Endometrial microvascular endothelial cells (primary cell): ENCODE measurements around the gene HMBS. TPM values are rescaled to one million over a fixed set of nuclear protein-coding genes. Genes with fewer than 3 reads are reported as not detected.

Experiments
- in situ Hi-C: cut with HindIII; loops from 2 replicates; pipeline ENCODE4 v1.10.0; 2017; ENCODE audit warnings: low sequenced_read_pairs, low pct_unique_long_range_greater_than_20kb; ENCODE audit errors: inconsistent ontology term
- total RNA-seq: library from RNA; depleted of rRNA; stranded (reverse); fragments of >200 nt; gene quantifications from one replicate; pipeline ENCODE4 v1.2.3, GENCODE V29; 2015; ENCODE audit errors: inconsistent ontology term

HMBS gene
- total RNA-seq, 1 donor from 2014 or later, result 8.2 TPM

DNA sequence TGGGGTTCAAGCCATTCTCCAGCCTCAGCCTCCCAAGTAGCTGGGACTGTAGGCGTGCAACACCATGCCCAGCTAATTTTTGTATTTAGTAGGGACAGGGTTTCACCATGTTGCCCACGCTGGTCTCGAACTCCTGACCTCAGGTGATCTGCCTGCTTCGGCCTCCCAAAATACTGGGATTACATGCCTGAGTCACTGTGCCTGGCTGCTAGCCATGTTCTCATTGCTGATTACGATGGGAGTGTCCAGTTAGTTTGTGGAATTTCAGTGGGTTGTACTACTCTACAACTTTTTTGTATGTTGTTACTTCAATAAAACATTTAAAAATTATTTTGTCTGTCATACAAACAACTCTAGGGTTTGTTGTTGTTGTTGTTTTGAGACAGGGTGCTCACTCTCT lies 21.9 kb upstream of the HMBS start:
- in situ Hi-C loops, result no loop called here

DNA sequence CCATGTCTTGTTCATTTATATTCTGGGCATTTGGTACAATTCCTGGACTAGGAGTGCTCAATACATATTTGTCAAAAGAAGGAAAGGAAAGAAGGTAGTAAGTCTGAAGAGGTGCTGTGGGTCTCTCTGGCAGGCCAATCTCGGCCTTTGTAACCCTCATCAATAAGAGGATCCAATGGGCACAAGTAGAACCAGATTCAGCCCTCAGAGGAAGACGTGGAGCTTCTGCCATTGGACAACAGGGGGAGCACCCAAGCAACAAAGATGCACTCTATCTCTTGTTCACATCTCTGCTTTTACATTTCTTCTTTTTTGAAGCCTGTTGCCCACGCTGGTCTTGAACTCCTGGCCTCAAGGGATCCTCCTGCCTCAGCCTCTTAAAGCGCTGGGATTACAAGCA lies 19.3 kb upstream of the HMBS start:
- in situ Hi-C loops, result no loop called here

DNA sequence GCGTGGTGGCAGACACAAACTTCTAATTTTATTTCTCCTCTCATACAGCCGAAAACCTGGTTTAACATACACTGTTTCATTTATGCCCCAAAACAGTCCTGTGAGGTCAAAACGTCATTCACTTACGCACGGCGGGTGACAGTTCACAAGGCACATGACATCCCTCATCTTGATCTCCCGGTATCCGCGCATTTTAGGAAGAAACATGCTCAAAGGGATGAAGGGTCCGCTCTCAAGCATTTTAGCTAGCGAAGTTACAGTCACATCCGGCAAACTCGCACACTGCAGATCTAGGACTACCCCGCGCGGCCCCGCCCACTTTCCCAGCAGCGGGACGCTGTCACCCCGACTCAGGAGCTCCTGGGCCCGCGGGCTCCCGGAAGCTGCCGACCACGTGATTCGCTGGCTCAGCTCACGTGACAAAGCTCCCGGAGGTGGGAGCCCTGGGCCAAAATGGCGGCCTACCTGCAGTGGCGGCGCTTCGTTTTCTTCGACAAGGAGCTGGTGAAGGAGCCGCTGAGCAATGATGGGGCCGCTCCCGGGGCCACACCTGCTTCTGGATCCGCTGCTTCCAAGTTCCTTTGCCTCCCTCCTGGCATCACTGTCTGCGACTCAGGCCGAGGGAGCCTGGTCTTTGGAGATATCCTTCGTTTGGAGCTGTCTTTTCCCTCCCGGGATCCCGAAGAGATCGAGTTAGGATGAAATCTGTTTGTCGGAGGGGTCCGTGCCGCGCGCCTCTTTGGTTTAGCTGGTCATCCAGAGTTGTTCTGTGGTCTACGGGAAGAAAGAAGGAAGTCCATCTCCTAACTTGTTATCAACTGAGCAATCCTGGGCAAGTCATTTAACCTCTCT lies 17.1 kb upstream of the HMBS start, which contains the start of gene VPS11:
VPS11 (plus strand) TSS at position 448 of the 852 bp plus-strand sequence; CDS start at position 454, 6 bp downstream.
- in situ Hi-C loops, result no loop called here

DNA sequence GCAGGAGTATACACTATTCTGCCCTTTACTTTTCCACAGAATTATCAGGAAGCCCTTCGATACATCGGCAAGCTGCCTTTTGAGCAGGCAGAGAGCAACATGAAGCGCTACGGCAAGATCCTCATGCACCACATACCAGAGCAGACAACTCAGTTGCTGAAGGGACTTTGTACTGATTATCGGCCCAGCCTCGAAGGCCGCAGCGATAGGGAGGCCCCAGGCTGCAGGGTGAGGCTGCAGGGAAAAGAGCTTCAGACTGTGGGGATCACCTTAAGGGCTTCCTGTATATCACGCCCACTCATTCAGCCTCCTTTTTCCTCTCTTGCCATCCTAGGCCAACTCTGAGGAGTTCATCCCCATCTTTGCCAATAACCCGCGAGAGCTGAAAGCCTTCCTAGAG lies 6.8 kb upstream of the HMBS start:
- in situ Hi-C loops, result no loop called here

DNA sequence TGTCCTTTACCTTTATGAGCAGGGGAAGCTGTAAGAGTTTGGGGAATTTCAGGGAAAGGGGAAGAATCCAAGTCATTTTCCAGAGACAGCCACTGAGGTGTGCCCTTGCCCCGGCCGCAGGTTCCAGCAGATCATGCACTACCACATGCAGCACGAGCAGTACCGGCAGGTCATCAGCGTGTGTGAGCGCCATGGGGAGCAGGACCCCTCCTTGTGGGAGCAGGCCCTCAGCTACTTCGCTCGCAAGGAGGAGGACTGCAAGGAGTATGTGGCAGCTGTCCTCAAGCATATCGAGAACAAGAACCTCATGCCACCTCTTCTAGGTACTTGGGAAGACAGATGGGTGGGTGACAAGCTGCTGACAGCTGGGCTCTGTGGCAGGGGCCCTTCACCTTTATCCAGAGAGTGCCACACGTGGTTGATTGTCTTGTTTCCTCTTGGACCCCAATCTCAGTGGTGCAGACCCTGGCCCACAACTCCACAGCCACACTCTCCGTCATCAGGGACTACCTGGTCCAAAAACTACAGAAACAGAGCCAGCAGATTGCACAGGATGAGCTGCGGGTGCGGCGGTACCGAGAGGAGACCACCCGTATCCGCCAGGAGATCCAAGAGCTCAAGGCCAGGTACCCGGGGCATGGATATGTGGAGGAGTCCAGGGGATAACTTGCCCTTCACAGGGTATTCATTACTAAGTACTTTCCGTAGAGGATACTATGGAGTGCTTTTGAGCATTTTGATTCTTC lies 5.8 kb upstream of the HMBS start:
- in situ Hi-C loops, result no loop called here

DNA sequence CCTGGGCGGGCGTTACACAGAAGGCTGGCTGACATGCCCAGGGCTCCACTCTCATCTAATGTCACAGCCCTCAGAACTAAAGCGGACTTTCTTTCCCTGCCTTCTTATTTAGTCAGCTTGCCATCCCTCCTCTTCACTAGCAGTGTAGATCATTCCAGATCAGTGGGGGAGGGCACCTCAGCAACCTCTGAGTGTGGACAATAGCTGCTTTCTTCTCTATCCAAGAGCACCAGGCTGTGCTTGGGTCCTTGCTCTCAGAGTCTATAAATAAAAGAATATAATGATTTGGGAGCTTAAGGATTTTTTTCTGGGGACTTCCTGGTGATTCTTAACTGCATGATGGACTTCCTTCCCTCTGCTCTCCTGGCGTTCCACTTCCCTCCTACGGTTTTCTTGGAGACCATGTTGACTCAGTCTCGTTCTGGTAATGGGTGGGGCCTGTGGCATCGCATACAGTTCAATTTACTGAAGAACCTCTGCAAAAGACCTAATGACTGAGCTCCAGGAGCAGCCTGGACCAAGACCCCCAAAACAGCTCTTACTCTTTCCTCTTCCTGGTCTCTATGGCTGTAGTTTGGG lies 2.9 kb upstream of the HMBS start:
- in situ Hi-C loops, result no loop called here

DNA sequence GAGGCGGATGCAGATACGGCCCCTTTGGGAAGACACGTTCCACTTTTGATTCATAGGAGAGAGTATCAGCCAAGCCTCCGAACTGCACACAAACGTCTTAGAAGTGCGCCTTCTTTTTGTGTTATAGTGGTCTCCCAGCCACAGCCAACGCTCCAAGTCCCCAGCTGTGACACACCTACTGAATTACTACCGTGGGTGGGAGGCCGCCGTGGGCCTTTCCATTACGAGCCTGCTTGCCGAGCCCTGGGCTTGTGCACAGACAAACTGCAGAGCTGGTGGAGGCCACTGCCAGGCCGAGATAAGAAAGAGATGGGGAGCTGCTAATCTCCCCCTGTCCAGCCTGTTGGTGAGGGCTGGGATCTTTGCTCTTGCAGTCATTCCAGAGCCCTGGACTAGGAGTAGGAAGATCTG lies 761 bp downstream of the HMBS start:
- in situ Hi-C loops, result no loop called here

DNA sequence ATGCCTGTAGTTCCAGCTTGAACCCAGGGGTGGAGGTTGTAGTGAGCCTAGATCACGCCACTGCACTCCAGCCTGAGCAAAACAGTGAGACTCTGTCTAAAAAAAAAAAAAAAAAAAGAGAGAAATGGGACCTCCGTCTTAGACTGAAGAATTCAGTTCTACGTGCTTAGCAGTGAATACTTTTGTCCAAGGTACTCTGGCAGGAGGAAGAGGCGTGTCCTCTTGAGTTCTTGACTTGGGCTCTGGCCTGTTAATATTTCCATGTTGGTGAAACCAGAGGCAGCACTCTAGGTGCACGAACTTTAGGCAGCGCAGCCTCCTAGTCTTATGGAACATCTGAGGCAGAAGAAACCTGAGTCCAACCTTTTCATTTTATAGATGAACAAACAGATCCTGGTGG lies 2.4 kb downstream of the HMBS start:
- in situ Hi-C loops, result no loop called here

DNA sequence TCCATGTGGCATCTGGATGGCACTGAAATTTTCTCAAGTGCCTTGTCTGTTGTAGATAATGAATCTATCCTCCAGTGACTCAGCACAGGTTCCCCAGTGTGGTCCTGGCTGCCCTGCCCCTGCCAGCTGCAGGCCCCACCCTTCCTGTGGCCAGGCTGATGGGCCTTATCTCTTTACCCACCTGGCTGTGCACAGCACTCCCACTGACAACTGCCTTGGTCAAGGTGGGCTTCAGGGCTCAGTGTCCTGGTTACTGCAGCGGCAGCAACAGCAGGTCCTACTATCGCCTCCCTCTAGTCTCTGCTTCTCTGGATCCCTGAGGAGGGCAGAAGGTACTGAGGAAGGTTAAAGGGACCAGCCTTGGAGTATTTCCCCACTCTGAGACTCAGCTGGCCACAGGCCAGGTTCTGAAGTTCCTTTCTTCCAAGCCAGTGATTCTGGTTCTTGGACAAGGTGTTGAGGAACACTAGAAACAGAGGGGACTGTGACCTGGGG lies 3.1 kb downstream of the HMBS start:
- in situ Hi-C loops, result no loop called here

DNA sequence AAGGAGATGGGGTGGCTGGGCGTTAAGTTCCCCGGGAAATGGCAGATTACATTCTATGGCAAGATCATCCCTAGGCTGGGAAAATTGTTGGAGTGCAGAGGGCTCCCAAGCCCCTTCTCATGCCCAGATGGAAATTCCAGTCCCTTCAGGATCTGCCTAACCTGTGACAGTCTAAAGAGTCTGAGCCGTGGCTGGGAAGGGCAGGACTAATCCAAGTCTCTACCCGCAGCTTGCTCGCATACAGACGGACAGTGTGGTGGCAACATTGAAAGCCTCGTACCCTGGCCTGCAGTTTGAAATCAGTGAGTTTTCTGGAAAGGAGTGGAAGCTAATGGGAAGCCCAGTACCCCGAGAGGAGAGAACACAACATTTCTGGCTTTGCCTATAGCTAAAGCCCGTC lies 3.7 kb downstream of the HMBS start:
- in situ Hi-C loops, result no loop called here

DNA sequence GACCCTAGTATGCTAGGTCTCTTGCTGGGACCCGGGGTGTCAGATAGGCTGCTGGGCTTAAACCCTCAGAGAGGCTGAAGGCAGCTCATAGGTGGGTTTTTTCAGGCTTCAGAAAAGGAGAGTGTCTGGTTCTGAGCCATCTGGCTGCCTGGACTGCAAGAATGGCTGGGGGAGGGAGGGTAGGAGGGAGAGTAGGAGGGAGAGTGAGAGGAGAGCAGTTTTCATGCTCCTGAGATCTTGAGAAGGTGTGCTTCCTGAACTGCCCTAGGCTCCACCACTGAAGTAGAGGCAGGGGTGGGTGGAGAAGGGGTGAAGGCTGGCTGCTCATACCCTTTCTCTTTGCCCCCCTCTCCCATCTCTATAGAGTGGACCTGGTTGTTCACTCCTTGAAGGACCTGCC lies 4.6 kb downstream of the HMBS start:
- in situ Hi-C loops, result no loop called here

DNA sequence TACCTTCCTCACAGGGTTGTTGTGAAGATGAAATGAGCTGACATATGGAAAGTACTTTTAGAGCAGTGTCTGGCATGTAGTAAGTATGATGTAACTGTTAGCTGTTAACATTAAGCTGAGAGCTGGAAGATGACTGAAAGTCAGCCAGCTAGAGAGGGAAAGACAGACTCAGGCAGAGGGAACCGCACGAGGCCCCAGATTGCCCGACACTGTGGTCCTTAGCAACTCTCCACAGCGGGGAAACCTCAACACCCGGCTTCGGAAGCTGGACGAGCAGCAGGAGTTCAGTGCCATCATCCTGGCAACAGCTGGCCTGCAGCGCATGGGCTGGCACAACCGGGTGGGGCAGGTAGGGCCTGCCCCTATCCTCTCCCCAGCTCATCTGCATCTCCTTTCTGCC lies 6.5 kb downstream of the HMBS start:
- in situ Hi-C loops, result no loop called here

DNA sequence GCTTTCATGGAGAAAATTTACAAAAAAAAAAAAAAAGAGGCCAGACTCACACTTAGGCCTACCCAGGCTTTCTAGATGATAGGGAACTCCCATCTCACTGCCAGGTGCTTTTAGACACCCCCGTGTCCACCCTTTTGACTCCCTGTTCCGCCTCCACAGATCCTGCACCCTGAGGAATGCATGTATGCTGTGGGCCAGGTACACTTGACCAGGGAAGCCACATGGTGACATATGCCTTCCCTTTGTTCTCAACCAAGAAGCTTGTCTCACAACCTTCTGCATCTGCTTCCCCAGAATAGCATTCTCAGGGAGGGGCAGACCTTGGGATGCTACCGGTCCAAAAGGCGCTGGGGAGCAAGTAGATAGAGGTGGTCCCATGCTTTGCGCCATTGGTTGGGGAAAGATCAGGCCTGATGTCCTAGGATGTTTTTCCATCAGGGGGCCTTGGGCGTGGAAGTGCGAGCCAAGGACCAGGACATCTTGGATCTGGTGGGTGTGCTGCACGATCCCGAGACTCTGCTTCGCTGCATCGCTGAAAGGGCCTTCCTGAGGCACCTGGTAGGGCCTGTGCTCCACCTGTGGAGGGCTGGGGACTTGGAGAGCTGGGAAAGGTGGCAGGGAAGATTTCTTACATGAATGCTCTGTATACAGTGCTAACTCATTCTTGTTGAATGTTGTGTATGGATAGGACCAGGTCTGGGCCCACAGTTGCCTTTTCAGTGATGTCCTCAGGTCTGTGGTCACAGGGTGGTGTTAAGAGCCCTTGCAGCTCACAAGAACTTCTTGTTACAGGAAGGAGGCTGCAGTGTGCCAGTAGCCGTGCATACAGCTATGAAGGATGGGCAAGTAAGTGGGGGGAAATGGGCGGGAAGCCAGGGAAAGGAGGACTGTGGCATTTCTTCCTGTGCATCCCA lies 7.5 kb downstream of the HMBS start:
- in situ Hi-C loops, result no loop called here

DNA sequence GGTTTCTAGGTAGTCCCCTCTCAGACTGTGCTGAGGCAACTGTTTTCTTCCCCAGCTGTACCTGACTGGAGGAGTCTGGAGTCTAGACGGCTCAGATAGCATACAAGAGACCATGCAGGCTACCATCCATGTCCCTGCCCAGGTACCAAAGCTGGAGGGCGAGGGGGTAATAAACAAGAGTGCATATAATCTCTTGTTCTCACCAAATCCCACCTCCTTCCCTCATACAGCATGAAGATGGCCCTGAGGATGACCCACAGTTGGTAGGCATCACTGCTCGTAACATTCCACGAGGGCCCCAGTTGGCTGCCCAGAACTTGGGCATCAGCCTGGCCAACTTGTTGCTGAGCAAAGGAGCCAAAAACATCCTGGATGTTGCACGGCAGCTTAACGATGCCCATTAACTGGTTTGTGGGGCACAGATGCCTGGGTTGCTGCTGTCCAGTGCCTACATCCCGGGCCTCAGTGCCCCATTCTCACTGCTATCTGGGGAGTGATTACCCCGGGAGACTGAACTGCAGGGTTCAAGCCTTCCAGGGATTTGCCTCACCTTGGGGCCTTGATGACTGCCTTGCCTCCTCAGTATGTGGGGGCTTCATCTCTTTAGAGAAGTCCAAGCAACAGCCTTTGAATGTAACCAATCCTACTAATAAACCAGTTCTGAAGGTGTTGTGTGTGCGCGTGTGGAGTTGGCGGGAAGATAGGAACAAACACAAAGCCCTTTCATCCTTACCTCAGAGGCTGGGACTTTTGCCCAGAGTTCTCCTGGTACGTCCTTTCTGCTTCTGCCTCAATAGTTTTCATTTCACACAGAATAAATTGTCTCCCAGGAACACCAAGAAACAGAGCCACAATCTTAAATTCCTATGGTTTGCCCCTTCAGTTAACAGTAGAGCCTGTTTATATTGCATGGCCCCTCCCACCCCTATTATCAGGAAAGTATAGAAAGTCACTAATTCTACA lies 8.5 kb downstream of the HMBS start:
- in situ Hi-C loops, result no loop called here

DNA sequence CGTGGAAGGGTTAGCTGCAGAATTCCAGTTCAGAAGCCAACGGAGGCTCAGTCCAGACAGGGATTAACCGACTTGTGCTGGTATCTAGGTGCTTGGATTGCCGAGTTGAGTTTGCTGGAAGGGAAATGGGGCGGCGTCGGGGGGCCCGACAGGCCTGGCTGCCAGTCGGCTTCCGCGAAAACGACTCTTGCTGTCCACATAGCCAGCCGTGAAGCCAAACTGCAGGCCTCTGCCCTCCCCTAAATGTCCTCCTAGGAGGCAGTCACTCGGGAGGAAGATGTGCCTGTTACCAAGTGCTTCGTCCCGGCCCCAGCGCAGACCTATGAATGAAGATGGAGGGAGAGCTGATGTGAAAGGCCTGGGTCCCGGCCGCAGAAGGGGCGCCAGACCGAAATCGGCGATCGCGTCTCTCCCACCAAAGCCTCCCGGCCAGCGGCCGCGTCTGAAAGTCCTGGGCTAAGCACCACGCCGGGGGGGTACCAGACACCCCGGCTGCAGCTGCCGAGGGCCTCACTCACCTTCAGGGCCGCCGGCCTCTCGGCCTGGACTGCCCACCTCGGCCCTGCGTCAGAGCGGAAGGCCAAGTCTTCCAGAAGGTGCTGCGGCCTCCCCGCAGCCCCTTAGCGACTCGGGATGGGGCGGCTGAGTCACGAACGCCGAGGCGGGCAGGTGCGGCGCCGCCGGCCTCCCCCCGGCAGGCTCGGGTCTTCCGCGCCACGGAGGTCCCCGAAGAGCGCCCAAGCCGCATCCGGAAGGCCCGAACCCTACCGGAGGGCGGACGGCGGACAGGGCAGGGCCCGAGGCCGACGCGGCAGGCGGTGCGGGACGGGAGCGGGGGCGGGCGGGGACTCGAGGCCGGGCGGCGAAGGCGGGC lies 9.5 kb downstream of the HMBS start:
- in situ Hi-C loops, result no loop called here

DNA sequence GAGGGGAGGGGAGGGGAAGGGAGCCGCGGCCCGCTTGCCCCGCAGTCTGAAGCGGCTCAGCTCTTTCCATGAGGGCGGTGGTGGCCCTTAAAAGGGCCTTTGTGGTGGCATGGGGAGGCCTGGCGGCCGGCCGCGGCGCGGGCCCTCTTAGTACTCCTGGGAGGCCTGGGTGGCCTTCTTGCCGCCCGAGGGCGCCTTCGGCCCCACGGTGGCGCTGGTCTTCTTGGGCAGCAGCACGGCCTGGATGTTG lies 10.1 kb downstream of the HMBS start:
- in situ Hi-C loops, result no loop called here
